ENCODE data around the gene LAMTOR1. TPM values are rescaled to one million over a fixed set of nuclear protein-coding genes. Genes with fewer than 3 reads are reported as not detected.

Gene LAMTOR1
- polyA plus RNA-seq, 1 donor (not counting 4 experiments of a cell fraction or from before 2014, with no cell fraction given) = 88.5 TPM

DNA sequence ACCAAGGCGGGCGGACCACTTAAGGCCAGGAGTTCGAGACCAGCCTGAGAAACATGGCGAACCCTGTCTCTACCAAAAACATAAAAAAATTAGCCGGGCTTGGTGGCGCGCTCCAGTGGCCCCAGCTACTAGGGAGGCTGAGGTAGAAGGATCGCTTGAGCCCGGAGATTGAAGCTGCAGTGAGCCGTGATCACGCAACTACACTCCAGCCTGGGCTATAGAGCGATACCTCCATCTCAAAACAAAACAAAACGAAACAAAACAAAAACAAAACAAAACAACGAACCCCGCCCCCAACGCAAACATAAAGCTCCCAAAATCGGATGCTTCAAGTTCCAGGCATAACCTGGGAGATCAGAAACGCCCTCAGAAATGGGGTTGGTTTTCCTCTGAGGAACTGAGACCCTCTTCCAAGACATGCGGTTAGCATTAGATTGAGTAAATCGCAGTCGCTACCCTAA, 21.9 kb downstream of the LAMTOR1 start:
- no peaks in the 10 kb centered on the region for H3K9me3 ChIP-seq (ENCODE audit: control insufficient read depth, low read depth, low read length)
- no peaks in the 10 kb centered on the region for H3K27me3 ChIP-seq (ENCODE audit: control insufficient read depth, extremely low read depth, insufficient read depth, low read length)
- H4K20me1 ChIP-seq (ENCODE audit: control insufficient read depth, extremely low read depth, insufficient read depth, low read length) = no peaks in the 10 kb centered on the region
- FAIRE-seq (no peak), DNase-seq (ENCODE audit: low read depth, low spot score) (no peak)
- no peaks in the 10 kb centered on the region for H3K9me1 ChIP-seq (ENCODE audit: control insufficient read depth, extremely low read depth, insufficient read depth, low read length)
- peak overlapping the region; percentile 96 for H2AFZ ChIP-seq (ENCODE audit: control insufficient read depth, low read length)
- dilution Hi-C loops (cut with MboI; ENCODE audit: extremely low pct_ligation_motif_present, low sequenced_read_pairs) = no loop called here
- H3K9ac ChIP-seq (ENCODE audit: control insufficient read depth, extremely low read depth, insufficient read depth, low read length) = peak overlapping the region; percentile 76
- H3K4me3 ChIP-seq (ENCODE audit: control insufficient read depth in 2 of 3, extremely low read depth in 1 of 3, insufficient read depth in 2 of 3, low read depth in 1 of 3, low read length in 3 of 3) = peak overlapping the region; percentile 62 to 73 (median 70)
- H3K79me2 ChIP-seq (ENCODE audit: control insufficient read depth, insufficient read depth, low read length) = peaks cover 37% of the 10 kb centered on the region
- peak overlapping the region; percentile 89 for H3K4me2 ChIP-seq (ENCODE audit: control insufficient read depth, extremely low read depth, insufficient read depth, low read depth, low read length)
- no peaks in the 10 kb centered on the region for H3K36me3 ChIP-seq (ENCODE audit: control insufficient read depth in 2 of 2, extremely low read depth in 1 of 2, insufficient read depth in 2 of 2, low read length in 2 of 2)
- H3K4me1 ChIP-seq (ENCODE audit: control insufficient read depth, extremely low read depth, insufficient read depth, low read length) = peaks cover 51% of the 10 kb centered on the region
- TF ChIP-seq, protein P1, sequence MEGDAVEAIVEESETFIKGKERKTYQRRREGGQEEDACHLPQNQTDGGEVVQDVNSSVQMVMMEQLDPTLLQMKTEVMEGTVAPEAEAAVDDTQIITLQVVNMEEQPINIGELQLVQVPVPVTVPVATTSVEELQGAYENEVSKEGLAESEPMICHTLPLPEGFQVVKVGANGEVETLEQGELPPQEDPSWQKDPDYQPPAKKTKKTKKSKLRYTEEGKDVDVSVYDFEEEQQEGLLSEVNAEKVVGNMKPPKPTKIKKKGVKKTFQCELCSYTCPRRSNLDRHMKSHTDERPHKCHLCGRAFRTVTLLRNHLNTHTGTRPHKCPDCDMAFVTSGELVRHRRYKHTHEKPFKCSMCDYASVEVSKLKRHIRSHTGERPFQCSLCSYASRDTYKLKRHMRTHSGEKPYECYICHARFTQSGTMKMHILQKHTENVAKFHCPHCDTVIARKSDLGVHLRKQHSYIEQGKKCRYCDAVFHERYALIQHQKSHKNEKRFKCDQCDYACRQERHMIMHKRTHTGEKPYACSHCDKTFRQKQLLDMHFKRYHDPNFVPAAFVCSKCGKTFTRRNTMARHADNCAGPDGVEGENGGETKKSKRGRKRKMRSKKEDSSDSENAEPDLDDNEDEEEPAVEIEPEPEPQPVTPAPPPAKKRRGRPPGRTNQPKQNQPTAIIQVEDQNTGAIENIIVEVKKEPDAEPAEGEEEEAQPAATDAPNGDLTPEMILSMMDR (optimal IDR thresholded peaks at IDR 0.05 in 1 of 3, IDR thresholded peaks at IDR 0.05 in 1 of 3, conservative IDR thresholded peaks at IDR 0.05 in 1 of 3; ENCODE audit: extremely low read depth in 1 of 3, insufficient read depth in 2 of 3, low read length in 3 of 3) = no peak
- no peak for TF ChIP-seq EZH2 (IDR thresholded peaks at IDR 0.05; ENCODE audit: low read length)
- peak overlapping the region; percentile 90 for H3K27ac ChIP-seq (ENCODE audit: control insufficient read depth, insufficient read depth, low read length)

DNA sequence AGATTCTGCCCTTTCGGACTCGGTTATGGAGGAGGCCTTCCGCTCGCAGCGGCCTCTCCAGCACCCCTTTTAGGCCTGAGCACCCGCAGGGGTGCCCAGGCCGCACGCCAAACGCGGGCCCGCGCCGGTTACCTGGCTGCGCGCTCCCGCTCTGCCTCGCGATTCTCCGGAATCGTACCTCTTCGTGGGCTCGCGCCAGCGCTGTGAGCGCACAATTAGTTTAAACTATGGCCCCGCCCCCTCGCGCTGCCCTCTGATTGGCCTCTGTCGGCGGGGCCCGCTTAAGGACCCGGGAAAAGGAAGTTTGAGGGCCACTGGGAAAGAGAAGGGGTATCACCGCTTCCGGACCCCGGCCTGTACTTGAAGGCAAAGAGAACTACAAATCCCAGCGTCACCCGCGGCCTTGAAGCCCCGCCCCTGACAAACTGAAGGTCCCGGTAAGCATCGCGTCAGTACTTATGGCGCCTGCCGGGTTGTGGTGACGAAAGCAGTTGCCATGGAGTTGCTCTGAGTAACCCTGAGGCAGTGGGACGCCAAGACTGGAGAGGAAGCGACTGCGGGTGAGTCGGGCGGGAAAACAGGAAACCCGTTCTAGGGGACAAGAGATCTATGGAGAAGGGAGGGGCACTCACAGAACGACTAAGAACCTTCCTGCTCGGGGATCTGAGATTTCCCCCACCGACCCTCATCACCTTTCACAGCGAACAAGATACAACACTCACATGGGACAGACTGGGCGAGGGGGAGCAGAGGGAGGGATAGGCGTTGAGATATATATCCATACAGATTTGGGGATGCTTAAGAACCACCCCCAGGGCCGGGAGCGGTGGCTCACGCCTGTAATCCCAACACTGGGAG, 22.5 kb downstream of the LAMTOR1 start, which contains the start of the genes LRRC51 and NUMA1:
LRRC51 (plus strand) TSS at position 525 of the 858 bp plus-strand sequence. CDS start 8,234 bp downstream, outside the sequence.
NUMA1 (minus strand) TSS at position 217 of the 858 bp plus-strand sequence. CDS start 44,599 bp downstream, outside the sequence.
- Histone ChIP-seq H3K36me3 (ENCODE audit: control insufficient read depth in 2 of 2, extremely low read depth in 1 of 2, insufficient read depth in 2 of 2, low read length in 2 of 2) (no peaks in the 10 kb centered on the region), H3K27ac (ENCODE audit: control insufficient read depth, insufficient read depth, low read length) (peak within 1 kb of the TSS; percentile 90), H2AFZ (ENCODE audit: control insufficient read depth, low read length) (peak within 1 kb of the TSS; percentile 96), H3K4me2 (ENCODE audit: control insufficient read depth, extremely low read depth, insufficient read depth, low read depth, low read length) (peak within 1 kb of the TSS; percentile 97), H3K9ac (ENCODE audit: control insufficient read depth, extremely low read depth, insufficient read depth, low read length) (peak within 1 kb of the TSS; percentile 87), H3K4me3 (ENCODE audit: control insufficient read depth in 2 of 3, extremely low read depth in 1 of 3, insufficient read depth in 2 of 3, low read depth in 1 of 3, low read length in 3 of 3) (peak within 1 kb of the TSS; percentile 73 to 94 (median 94)), H3K27me3 (ENCODE audit: control insufficient read depth, extremely low read depth, insufficient read depth, low read length) (no peaks in the 10 kb centered on the region), H3K79me2 (ENCODE audit: control insufficient read depth, insufficient read depth, low read length) (peaks cover 44% of the 10 kb centered on the region), H4K20me1 (ENCODE audit: control insufficient read depth, extremely low read depth, insufficient read depth, low read length) (no peaks in the 10 kb centered on the region), H3K9me1 (ENCODE audit: control insufficient read depth, extremely low read depth, insufficient read depth, low read length) (no peaks in the 10 kb centered on the region), H3K4me1 (ENCODE audit: control insufficient read depth, extremely low read depth, insufficient read depth, low read length) (peaks cover 51% of the 10 kb centered on the region), H3K9me3 (ENCODE audit: control insufficient read depth, low read depth, low read length) (no peaks in the 10 kb centered on the region)
- peak; percentile 100 for DNase-seq (ENCODE audit: low read depth, low spot score)
- TF ChIP-seq EZH2 (IDR thresholded peaks at IDR 0.05; ENCODE audit: low read length) = no peak
- TF ChIP-seq, protein P1 (optimal IDR thresholded peaks at IDR 0.05 in 1 of 3, IDR thresholded peaks at IDR 0.05 in 1 of 3, conservative IDR thresholded peaks at IDR 0.05 in 1 of 3; ENCODE audit: extremely low read depth in 1 of 3, insufficient read depth in 2 of 3, low read length in 3 of 3) = no peak
- peak; percentile 85 for FAIRE-seq
- dilution Hi-C loops (cut with MboI; ENCODE audit: extremely low pct_ligation_motif_present, low sequenced_read_pairs) = no loop called here
